GM19035 (cell line): ENCODE data around the gene SPON2.
A peak's percentile ranks its signal among the peaks of the same experiment; 100 is the strongest.

Experiments used
- ATAC-seq: cut with Tn5 transposase; IDR thresholded peaks from one replicate; pipeline ENCODE4 v1.9.1; 2021; ENCODE audit not compliant: unreplicated experiment

Gene SPON2

DNA sequence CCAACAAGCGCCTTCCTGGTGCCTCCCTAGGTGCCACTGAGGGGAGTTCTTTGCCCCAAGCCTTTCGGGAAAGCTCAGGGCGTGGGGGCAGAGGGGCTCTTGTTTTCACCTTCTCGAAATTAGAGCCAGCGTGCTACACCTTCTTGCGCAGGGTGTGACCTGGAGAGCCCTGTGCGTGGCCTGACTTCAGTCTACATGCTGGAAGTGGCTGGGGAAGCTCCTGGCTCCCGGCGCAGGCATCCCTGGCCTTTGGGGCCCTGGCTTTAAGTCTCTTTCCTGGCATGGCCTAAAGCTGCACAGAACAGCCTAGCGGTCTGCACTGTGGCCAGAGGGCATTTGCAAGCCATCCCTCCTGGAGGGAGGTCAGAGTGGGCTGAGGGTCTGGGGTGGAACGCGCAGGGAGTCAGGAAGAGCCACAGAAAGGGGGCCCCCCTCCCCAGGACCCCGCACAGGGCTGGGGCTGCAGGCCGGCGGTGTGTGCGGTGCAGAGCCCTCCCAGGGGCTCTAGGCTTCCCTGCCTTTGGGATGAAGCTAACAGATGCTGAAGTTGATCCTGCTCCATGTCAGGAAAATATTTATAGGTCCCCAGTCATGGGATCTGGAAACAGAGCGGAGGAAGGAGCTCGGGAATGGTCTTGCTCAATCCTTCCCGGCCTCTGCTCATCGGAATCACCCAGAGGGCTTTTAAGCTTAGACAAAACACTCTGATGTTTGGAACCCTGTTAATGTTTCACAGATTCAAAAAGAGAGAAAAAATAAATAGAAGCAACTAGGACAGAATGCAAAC, 781 bp upstream of the SPON2 start:
- no peak for ATAC-seq

DNA sequence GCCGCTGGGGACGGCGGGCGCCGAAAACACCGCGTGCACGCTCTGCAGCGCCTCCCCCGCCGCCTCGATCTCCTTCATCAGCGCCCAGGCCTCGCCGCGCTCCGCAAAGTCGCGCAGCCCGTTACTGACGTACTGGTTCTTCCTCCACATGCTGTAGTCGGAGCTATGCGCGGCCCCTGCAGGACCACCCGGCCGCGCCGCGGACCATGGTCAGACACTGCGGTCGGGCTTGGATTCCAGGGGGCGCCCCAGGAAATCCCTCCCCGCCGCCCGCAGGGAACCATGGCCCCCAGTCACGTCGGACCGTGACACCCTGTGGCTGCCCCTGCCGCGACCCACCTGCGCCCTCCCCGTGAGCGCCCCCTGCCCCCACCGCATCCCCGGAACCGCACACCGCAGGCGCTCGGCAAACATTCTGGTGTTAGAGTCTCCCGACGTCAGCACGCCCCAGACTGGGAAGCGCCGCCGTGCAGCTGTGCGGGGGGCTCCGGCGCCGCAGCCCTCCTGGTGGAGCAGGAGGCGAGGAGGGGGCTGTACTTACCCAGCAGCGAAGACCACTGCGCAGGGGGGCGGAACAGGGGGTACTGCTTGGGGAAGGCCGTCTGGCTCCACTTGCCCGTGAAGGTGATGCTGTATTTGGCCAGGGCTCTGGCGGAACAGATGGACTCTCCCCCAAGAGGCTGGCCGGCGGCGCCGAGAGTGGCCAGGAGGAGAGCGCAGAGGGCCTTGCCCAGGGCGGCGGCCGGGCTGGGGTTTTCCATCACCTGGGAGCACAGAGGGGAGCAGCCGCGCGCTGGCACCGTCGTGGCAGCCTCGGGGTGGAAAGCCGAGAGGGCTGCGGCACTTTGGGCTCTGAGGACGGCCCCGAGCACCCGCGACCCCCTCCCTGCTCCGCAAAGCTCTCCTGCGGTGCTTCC, 814 bp downstream of the SPON2 start:
- ATAC-seq: no peak

DNA sequence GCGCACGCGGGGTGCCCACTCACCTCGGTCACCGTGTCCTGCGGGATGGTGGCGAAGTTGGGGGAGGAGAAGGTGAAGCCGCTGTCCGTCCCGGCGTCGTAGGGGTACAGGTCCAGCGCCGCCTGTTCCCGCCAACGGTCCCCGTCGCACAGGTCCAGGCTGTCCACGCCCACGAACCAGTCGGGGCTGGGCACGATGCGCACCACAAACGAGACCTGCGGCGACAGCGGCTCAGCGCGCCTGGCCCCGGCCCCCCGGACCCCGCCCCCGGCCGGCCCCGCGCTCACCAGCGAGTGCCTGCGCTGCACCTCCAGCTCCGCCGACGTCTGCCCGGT, 1.4 kb downstream of the SPON2 start:
- no peak for ATAC-seq

DNA sequence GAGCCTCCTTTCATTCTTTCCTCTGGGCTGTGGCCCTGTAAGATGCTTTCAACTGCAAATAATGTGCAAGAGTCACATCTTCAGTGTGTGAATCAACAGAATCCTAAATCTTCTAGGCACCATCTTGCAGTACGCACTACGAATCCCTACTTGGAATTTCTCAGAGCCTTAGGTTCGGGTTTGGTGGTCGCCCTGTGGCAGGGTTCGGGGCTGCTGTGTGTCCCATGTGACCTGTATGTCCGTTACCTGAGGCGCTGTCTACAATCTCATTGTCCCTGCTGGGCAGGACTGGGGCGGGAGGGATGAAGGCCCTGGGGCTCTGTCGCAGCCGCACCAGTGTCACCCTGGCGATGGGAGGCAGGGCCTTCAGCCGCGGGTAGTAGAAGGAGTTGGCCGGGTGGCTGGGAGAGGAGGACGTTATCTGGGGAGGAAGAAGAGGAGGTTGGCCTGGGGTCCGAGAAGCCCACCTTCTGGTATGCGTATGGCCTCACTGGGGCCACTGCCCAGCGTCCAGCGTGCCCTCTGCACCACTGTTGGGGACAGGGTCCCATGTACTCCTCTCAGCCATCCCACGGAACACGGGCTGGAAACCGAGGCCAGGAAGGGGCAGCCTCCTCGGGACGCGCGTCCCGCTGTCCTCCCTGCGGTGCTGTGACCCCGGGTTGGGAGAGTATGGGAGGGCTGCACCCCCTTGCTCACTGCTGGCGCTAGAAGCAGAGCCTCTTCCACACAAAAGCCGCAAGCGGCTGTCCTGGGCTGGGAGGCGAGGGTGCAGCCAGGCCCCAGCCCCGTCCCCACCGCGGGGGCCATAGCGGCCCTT, 2.0 kb downstream of the SPON2 start:
- ATAC-seq: no peak

DNA sequence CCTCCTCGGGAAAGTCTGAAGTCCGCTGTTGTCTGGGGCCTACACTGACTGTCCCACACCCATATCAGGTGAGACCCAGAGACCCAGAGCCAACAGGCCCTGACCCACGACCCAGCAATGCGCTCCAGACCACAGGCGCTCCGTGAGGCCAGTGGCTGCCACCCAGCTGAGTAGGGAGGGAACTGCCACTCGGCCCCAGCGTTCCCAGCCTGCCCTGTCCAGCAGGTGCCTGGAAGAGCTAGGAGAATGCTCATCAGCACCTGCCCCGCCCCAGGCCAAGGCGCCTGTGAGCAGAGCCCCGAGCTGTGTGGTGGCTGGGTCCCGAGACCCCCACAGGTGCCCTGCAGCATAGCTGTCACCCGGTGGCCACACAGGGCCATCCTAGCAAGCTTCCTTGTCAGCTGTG, 2.7 kb downstream of the SPON2 start:
- ATAC-seq: no peak

DNA sequence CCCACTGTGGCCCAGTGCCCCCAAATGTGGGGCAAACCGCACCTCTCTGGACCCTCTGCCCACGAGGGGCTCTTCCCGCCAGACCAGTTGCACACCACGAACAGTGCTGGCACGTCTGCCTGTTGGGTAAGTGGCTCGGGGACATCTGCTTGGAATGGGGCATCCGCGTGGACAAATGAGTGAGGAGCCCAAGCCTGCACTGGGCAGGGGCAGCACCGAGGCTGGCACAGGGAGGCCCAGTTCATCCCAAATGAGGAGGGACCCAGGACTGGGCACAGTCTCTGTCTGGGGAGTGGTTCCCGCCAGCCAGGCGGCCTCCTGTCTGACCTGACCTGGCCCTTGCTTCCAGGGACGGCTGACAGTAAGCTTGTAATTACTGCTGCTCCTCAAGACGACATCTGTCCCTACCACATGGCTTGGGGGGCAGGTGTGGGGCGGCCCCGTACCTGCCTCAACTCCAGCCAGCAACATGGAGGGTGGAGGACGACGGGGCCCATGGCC, 3.2 kb downstream of the SPON2 start:
- ATAC-seq: no peak

DNA sequence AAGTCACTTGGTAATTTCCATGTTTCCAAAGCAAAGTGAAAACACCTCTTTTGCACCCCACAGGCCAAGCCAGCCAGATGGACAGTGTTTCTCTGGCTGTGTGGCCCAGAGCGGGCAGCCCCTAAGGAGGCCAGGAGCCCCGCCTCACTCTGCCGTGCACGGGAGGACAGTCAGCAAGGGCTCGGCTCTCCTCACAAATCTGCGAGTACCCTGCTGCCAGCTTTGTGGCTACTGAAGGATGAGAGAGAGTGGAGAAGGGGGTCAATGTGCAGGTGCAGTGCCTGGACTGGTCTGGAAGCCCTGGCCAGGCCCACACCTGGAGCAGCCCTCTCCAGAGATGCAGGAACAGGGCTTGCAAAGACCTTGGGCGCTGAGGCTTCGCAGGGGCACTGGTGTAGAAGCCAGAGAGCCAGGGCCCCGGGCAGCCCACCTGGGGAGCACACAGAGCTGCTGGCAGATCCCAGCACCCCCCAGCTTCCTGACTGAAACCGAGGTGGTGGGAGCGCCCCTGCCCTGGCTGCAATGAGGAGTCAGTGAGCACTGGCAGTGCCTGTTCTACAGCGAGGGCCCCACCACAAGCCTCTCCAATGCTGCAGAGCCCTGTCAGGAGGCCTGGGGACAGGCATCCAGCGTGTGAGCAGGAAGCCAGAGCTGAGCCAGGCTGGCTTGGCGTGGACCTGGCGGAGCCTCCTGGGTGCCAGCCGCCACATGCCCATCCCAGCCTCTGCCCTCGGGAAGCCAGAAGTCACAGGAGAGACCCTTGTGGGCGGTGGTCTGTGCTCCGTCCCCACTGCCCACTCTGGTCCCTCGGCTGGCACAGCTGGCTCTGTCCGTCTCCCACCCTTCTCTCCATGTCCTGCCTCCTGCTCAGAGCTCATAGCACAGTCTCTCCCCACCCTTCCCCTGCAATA, 3.9 kb downstream of the SPON2 start:
- ATAC-seq: no peak

DNA sequence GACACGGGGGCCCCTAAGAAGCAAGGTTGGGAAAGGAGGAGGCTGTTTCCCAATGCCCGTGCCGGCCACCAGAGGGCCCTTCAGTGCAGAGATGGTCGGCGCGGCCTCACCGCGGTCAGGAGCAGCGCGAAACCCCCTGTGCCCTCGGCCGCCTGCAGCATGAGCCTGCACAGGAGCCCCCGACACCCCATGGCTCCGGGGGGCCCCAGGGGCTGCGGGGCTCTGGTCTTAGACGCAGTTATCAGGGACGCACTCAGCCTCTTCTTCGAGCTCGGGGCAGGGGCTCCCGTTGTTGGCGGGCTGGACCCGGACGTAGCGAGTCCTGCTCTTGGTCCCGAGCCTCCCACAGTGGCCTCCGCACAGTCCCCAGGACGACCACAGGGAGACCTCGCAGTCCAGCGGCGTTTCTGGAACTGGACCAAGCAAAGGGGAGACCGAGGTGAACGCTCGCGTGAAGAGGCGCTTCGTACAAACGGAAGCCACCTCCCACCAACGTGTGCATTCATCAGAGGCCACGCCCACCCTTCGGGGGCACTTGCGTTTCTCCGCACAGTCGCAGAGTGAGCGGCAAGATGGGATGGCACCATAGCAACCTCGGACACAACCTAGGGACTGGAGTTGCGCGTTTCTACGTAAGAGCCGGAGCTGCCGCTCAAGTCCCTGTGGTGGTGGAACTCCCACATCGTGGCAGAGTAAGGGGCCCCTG, 5.0 kb downstream of the SPON2 start:
- peak; percentile 79 for ATAC-seq

DNA sequence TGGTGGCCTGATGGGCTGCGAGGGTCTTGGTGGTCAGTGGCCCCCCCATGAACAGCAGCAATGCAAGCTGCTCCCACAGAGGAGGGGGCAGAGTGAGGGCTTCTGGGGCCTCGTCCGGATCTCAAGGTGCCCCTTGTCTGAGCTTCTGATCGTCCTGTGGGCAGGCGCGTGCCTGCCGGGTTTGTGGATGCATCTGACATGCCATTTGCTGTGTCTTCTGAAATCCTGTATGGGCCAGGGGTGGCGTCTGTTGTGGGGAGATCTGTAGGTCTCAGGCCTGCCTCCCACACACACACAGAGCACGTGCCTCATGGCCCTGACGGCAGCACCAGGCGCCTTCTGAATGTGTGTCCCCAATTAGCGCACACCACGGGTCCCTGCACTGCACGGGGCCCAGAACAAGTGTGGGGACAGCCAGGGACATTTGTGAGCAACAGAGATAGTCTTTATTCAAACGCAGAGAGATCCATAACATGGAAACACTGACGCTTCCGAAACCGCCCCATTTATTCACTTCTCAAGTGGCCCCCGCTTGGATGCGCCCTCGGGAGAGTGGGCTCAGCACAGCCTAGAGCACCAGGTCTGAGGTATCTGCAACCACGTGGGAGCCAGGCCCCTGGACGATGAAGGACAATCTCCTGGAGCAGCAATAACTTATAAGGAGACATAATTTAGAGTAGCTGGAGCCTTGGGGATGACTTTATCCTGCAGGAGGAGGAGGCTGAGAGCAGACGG, 5.7 kb downstream of the SPON2 start:
- ATAC-seq: no peak

DNA sequence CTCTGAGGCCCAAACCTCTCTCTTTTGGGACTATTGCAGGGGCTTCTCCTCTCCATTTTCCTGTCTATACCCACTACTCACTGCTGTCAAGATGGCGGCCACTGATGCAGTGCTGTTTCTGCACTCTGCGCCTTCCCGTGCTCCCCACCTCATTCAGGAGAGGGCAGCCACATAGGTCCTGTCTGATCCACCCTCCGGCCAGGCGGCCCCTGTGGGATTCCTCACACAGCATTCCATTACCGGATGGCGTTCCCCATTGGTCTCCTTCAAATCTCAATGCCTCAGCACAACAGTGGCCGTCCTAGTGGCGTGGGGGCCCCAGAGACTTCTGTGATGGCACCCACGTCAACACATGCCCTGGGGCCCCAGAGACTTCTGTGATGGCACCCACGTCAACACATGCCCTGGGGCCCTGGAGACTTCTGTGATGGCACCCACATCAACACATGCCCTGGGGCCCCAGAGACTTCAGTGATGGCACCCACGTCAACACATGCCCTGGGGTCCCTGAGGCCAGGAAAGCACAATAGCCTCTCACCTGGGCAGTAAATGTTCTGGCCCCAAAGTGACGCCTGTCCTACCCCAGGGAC, 7.3 kb downstream of the SPON2 start:
- ATAC-seq: no peak

DNA sequence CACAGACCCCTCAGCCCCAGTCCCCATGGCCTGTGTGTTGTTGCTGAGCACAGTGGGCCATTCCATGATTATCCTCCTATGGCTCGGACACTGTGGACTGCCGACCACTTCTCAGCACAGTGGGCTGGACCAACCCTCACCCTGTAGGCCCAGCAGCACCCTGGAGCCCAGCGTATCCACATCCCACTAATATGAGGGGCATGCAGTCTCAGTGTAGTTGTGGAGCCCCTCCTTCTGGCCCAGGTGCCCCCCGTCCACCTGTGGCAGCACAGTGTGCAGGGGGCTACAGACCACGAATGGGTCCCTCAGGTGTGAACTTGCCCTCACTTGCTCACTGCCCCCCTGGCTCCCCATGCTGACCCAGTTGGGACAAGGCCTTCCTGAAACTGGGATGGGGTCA, 7.9 kb downstream of the SPON2 start:
- ATAC-seq: no peak

DNA sequence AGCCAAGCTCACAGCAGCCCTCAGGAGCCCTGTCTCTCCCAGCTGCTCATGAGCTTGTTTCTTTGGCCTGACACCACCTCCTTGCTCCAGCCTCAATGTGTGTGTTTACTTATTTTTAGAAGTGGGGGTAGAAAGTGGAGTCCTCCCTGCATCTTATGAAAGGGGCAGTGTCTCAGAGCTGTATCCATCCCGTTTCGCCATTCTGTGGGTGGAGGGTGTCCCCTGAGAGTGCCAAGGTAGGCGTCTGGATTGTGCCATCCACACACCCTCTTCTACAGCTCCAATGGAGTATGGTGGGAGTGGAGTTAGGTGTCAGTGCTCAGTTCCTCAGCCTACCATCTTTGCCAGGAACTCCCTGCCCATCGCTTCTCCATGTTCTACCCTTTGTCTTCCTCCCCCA, 8.3 kb downstream of the SPON2 start:
- no peak for ATAC-seq

DNA sequence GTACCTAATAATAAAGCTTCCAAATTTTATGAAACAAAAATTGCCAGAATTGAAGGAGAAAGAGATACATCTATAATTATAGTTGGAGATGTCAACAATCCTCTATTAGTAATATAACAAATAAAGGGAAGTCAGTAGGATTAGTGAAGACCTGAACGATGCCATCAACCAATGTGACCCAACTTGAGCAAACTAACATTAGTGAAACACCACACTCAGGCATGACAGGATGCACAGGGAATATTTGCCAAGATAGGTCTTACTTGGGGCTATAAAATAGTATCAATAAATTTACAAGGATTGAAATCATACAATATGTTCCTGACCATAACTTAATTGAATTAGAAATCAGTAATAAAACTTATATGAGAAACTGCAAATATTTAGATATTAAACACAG, 12.0 kb downstream of the SPON2 start:
- no peak for ATAC-seq

DNA sequence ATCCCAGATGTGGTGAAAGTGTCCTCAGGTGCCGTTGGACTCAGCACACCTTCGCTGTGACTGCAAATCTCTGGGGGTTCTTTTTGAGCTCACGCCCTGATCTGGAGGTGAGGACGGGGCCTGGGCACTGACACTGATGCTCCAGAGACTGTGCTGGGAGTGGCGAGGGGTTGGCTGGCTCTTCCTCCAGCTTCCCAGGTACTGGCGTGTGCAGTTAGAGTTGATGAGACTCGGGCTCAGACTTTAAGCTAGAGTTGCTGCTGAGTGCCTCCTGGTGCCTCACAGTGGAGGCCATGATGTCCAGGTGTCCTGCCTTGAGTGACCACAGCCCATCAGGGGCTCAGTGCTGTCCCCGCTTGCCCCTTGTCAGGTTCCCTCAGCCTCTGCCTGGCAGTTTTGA, 16.3 kb downstream of the SPON2 start:
- ATAC-seq: no peak

DNA sequence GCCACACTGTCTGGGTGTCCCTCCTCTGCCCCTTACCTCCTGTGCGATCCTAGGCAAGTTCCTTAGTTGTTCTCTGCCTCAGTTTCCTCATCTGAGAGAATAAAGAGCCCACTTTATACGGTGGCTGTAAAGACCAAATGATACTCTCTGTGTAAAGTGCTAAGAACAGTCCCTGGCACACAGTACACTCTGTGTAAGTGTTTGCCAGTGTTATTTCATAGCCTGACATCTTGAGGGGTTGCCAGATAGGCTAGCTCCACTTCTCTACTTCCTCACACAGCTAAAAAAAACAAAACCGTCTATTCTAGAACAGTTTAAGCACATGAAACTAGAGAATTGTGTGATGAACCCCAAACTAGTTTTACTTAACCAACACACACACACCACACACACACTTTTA, 17.1 kb downstream of the SPON2 start:
- ATAC-seq: no peak

DNA sequence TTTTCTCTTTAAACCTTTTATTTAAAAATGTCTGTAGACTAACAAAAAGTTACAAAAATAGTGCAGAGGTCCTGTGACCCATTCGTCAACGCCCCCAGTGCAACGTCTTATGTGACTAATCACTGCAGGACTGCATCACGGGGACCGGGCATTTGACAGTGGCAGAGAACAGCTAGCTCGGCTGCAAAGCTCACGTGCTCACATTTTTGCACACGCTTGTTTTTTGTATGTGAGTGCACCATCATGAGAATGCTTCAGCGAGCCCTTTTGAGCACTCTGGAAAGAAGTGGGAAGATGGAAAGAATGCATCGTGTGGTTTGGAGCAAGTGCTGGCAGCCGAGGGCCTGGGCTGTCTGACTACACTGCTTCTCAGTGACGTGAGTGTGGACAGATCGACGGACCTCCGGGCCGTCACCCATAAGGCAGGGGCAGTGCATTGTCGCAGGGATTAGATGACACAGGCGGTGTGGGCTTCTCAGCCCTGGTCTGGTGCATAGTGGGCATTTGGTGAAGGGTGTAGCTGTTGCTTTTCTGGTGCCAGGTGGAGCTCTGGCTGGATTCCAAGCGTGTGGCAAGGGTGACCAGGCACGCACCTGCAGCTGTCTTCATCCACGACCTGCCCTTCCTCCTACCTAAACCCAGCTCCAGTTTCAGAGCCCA, 17.7 kb downstream of the SPON2 start:
- no peak for ATAC-seq

DNA sequence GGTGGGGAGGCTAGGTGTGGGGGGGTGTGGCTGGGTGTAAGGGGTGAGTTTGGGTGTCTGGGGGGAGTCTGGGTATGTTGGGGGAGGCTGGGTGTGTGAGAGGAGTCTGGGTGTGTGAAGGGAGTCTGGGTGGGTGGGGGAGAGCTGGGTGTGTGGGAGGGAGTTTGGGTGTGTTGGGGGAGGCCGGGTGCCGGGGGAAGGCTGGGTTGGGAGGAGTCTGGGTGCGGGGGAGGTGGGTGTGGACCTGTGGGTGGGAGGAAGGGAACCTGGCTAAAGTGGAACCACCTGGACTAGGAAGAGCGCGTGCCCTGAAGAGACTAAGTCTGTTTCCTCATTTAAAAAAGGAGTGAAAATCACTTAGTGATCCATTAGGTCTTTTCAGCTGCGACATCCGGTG, 18.3 kb downstream of the SPON2 start:
- ATAC-seq: no peak

DNA sequence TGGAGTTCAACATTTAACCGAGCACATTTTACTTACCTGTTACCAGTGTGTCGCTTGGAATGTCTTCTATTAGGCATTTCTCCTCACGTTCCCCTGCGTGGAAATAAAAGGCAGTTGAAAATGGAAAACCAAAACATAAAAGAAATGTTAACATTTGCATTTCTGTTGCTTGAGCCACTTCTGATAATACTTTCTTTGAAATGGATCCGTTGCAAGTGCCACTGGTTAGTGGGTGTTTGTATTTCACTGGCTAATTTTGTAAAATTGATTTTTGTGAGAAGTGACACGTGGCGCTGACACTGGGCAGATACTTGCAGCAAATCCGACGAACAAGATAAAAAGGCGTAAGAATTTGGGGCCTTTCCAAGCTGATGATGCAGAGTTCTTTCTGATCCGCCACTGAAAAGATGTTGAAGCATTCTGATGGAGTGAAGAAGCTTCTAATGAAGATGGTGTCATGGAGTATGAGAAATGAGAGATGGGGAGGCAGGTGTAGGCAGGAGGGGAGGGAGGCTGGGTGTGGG, 18.8 kb downstream of the SPON2 start:
- no peak for ATAC-seq
